Mesenchymal stem cell (in vitro differentiated cells and primary cell): ENCODE data around the gene SLC16A5.

ENCODE experiments used
- DNase-seq: peaks from one replicate; pipeline ENCODE4 v3.0.0-alpha.2; 2013
- H2AFZ ChIP-seq: one replicate; pipeline ENCODE4 v1.6.1; 2013; ENCODE audit warnings: low read depth, mild to moderate bottlenecking, control low read depth, inconsistent platforms, low read length, moderate library complexity
- H2AK5ac ChIP-seq: 2 replicates; pipeline ENCODE4 v1.6.1; 2013; ENCODE audit warnings: low read length, moderate library complexity, mild to moderate bottlenecking, inconsistent platforms; ENCODE audit not compliant: severe bottlenecking
- H2BK120ac ChIP-seq: one replicate; pipeline ENCODE4 v1.6.1; 2013; ENCODE audit warnings: low read depth, mild to moderate bottlenecking, inconsistent platforms, low read length, moderate library complexity
- H2BK12ac ChIP-seq, 2 experiments: one replicate each; pipeline ENCODE4 v1.6.1; 2013; ENCODE audit warnings: inconsistent platforms in 2 of 2, low read length in 2 of 2, mild to moderate bottlenecking in 2 of 2, moderate library complexity in 2 of 2, control low read depth in 1 of 2
- H2BK15ac ChIP-seq: one replicate; pipeline ENCODE4 v1.6.1; 2013; ENCODE audit warnings: mild to moderate bottlenecking, low read depth, inconsistent platforms; ENCODE audit not compliant: poor library complexity, severe bottlenecking
- H2BK5ac ChIP-seq: 2 replicates; pipeline ENCODE4 v1.6.1; 2013; ENCODE audit warnings: low read depth, mild to moderate bottlenecking, low read length, control low read depth, inconsistent platforms; ENCODE audit not compliant: poor library complexity, severe bottlenecking
- H3K14ac ChIP-seq, 2 experiments: one replicate each; pipeline ENCODE4 v1.6.1; 2013; ENCODE audit warnings: inconsistent platforms in 2 of 2, low read length in 2 of 2, control low read depth in 1 of 2, mild to moderate bottlenecking in 1 of 2, moderate library complexity in 1 of 2
- H3K18ac ChIP-seq, 2 experiments: one replicate each; pipeline ENCODE4 v1.6.1; 2013; ENCODE audit warnings: inconsistent platforms in 2 of 2, low read length in 2 of 2, control low read depth in 1 of 2, low read depth in 1 of 2, mild to moderate bottlenecking in 1 of 2
- H3K23ac ChIP-seq, 2 experiments: one replicate each; pipeline ENCODE4 v1.6.1; 2013; ENCODE audit warnings: inconsistent platforms in 2 of 2, low read length in 2 of 2, mild to moderate bottlenecking in 2 of 2, moderate library complexity in 2 of 2, control low read depth in 1 of 2
- H3K27ac ChIP-seq: 2 replicates; pipeline ENCODE4 v1.5.1; 2013; ENCODE audit warnings: mild to moderate bottlenecking, moderate library complexity, low read length, control low read depth, inconsistent platforms; ENCODE audit not compliant: poor library complexity, severe bottlenecking
- H3K27me3 ChIP-seq, 2 experiments: 2 replicates each; pipeline versions ENCODE4 v1.6.1 to v1.7.0; 2013; ENCODE audit warnings: low read length in 2 of 2, mild to moderate bottlenecking in 2 of 2, moderate library complexity in 2 of 2, control low read depth in 1 of 2, inconsistent platforms in 1 of 2; ENCODE audit not compliant: control insufficient read depth in 1 of 2, insufficient read depth in 1 of 2
- H3K36me3 ChIP-seq, 2 experiments: 2 replicates each; pipeline versions ENCODE4 v1.6.1 to v1.7.0; 2013; ENCODE audit warnings: low read length in 2 of 2, control low read depth in 1 of 2, inconsistent platforms in 1 of 2, low read depth in 1 of 2, mild to moderate bottlenecking in 1 of 2; ENCODE audit not compliant: insufficient read depth in 2 of 2, control insufficient read depth in 1 of 2
- H3K4ac ChIP-seq, 2 experiments: one replicate each; pipeline ENCODE4 v1.6.1; 2013; ENCODE audit warnings: inconsistent platforms in 2 of 2, low read length in 2 of 2, mild to moderate bottlenecking in 2 of 2, moderate library complexity in 2 of 2, control low read depth in 1 of 2, low read depth in 1 of 2
- H3K4me1 ChIP-seq: 2 replicates; pipeline ENCODE4 v1.6.1; 2013; ENCODE audit warnings: low read depth, low read length, control low read depth; ENCODE audit not compliant: control insufficient read depth, insufficient read depth
- H3K4me2 ChIP-seq: 2 replicates; pipeline ENCODE4 v1.6.1; 2013; ENCODE audit warnings: low read length, mild to moderate bottlenecking, inconsistent platforms; ENCODE audit not compliant: poor library complexity, severe bottlenecking
- H3K4me3 ChIP-seq, 2 experiments: 2 replicates each; pipeline versions ENCODE4 v1.5.1 to v1.7.0; 2013; ENCODE audit warnings: low read length in 2 of 2, mild to moderate bottlenecking in 2 of 2, control low read depth in 1 of 2, low read depth in 1 of 2; ENCODE audit not compliant: insufficient read depth in 1 of 2
- H3K79me1 ChIP-seq: replicated peaks from 2 replicates; pipeline ENCODE4 v1.6.1; 2013; ENCODE audit warnings: mild to moderate bottlenecking, control low read depth, low read length, inconsistent platforms; ENCODE audit not compliant: poor library complexity, severe bottlenecking
- H3K9ac ChIP-seq: 2 replicates; pipeline ENCODE4 v1.7.0; 2013; ENCODE audit warnings: mild to moderate bottlenecking, low read length, moderate library complexity
- H3K9me3 ChIP-seq: 2 replicates; pipeline ENCODE4 v1.7.0; 2013; ENCODE audit warnings: mild to moderate bottlenecking, low read length; ENCODE audit not compliant: control insufficient read depth
- H4K8ac ChIP-seq: one replicate; pipeline ENCODE4 v1.6.1; 2013; ENCODE audit warnings: inconsistent platforms, mild to moderate bottlenecking, low read length, moderate library complexity
- H4K91ac ChIP-seq: one replicate; pipeline ENCODE4 v1.6.1; 2013; ENCODE audit warnings: mild to moderate bottlenecking, low read length, inconsistent platforms
- WGBS: methylation state at CpG from one replicate; pipeline ENCODE4 v1.1.7; 2013; ENCODE audit warnings: mixed read lengths; 5-methylcytosine and 5-hydroxymethylcytosine counted together

Gene SLC16A5

DNA sequence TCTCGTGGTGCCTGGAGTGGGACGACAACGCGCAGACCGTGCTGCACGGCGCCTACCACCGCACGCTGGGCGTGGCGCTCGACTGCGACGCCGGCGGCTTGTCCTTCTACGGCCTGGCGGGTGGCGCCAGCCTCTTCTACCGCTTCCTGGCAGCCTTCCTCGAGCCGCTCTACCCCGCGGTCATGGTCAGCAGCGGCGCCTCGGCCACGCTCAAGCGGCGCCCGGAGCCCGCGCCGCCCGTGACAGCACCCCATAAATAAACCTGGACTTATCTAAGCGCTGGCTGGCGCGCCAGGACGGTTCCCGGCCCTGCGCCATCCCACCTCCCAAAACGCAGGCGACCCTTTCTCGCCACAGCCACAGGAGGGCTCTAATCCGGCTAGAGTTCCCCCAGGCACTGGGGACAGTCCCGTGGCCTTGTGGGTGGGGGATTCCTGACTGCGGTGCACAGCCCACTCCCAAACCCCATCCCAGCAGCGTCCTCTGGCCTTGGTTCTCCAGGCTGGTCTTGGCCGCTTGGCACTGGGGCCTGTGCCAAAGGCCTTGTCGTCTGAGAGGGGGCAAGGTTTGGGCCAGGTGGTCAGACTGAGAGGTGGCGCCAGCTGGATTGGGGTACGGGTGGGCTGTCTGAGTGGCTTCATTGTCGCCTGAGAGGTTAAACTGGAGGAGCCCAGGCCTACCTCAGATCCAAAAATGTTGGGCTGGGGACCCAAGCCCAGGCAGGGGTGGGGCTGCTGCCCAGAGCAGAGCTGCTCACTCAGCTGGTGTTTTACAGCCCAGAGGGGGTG lies 10.1 kb upstream of the SLC16A5 start:
- H3K14ac ChIP-seq = peak overlapping the region in 1 of 2 experiments; percentile 79
- WGBS = 96% methylated on average over 52 of the region's 53 CpGs

DNA sequence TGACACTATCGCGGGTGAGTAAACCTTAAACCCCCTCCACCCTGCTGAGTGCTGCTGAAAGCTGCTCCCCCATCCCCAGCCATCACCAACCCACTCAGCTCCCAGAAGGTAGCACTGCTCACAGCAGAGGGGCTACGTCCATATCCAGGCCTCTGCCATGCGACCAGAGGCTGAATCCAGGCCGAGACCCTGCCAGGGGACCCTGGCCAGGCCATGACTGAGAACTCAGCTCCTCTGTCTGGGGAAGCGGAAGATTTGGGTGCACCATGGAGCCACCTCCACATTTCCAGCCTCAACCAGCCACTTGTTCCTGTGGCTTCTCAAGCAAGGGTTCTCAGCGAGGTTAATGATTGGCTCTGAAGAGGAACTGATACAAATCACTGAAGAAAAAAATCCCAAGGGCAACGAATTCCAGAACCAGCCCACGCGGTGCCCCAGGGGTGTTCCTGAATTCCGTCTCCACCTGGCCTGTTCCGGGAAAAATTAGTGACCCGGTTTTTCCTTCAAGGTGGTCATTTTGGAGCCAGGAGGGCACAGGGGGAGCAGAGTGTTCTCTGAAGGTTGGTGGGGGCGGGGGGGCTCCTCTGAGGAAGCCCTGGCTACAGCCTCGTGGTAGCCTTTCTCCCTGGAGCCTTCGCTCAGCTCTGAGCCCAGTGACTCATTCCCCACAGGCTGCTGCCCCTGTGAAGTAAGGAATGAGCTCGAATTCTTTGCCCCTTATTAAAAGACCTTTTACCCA lies 9.3 kb upstream of the SLC16A5 start:
- peak overlapping the region; percentile 96 for H4K8ac ChIP-seq
- no peak overlapping the region for H3K4me3 ChIP-seq
- peak overlapping the region; percentile 99 for H3K27ac ChIP-seq
- H3K9me3 ChIP-seq = no peaks in the 10 kb centered on the region
- H2AK5ac ChIP-seq = peak overlapping the region; percentile 100
- peak overlapping the region; percentile 84 to 98 for H2BK12ac ChIP-seq
- 54% methylated on average over 17 of the region's 17 CpGs for WGBS
- peak overlapping the region; percentile 97 for H2BK5ac ChIP-seq
- peak overlapping the region; percentile 88 for H4K91ac ChIP-seq
- H2BK120ac ChIP-seq = peak overlapping the region; percentile 82
- peaks cover 0 to 2% of the 10 kb centered on the region in 2 experiments for H3K36me3 ChIP-seq
- peak; percentile 70 for DNase-seq
- peak overlapping the region; percentile 6 for H2AFZ ChIP-seq
- no peaks in the 10 kb centered on the region for H3K27me3 ChIP-seq
- peak overlapping the region in 1 of 2 experiments; percentile 16 for H3K23ac ChIP-seq
- peak overlapping the region; percentile 13 to 66 for H3K4ac ChIP-seq
- peaks cover 38% of the 10 kb centered on the region for H3K4me1 ChIP-seq
- H3K79me1 ChIP-seq = peaks cover 2% of the 10 kb centered on the region
- peak overlapping the region in 1 of 2 experiments; percentile 19 for H3K14ac ChIP-seq
- peak overlapping the region; percentile 78 to 84 for H3K18ac ChIP-seq
- H3K9ac ChIP-seq = peak overlapping the region; percentile 51
- peak overlapping the region; percentile 64 for H3K4me2 ChIP-seq
- H2BK15ac ChIP-seq = peak overlapping the region; percentile 8

More for the DNA sequence above, 10.1 kb upstream of the SLC16A5 start:
- Histone ChIP-seq H2BK120ac (peak overlapping the region; percentile 82), H2BK15ac (peak overlapping the region; percentile 75), H3K36me3 (peaks cover 0 to 2% of the 10 kb centered on the region in 2 experiments), H3K4me2 (peak overlapping the region; percentile 25), H3K4ac (peak overlapping the region; percentile 13 to 66), H3K4me1 (peaks cover 37% of the 10 kb centered on the region), H3K18ac (peak overlapping the region; percentile 67 to 78), H3K27me3 (no peaks in the 10 kb centered on the region), H4K8ac (peak overlapping the region; percentile 96), H2AFZ (no peak overlapping the region), H3K79me1 (peaks cover 2% of the 10 kb centered on the region), H2BK12ac (peak overlapping the region; percentile 51 to 98), H2BK5ac (peak overlapping the region; percentile 97), H3K4me3 (no peak overlapping the region), H3K23ac (no peak overlapping the region), H3K27ac (peak overlapping the region; percentile 99), H3K9me3 (no peaks in the 10 kb centered on the region), H2AK5ac (peak overlapping the region; percentile 100), H4K91ac (peak overlapping the region; percentile 88), H3K9ac (peak overlapping the region; percentile 51)
- no peak for DNase-seq

DNA sequence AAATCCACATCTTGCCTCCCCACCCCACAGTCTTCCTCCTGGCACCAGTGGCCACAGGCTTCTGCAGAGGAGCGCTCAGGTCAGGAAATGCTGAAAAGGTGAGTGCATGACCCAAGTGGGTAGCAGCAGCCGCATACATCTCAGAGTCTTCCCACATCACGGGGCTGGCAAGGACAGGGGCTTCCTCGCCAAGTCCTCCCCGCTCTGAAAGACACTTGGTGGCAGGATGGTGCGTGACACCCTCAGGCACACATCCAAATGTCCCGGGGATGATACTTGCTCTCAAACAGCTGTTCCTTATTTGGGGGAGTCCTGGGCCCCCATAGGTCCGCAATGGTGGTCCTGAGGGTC lies 8.8 kb upstream of the SLC16A5 start:
- H2BK120ac ChIP-seq = no peak overlapping the region
- peaks cover 2% of the 10 kb centered on the region for H3K79me1 ChIP-seq
- H4K8ac ChIP-seq = peak overlapping the region; percentile 16
- H3K9ac ChIP-seq = no peak overlapping the region
- peaks cover 42% of the 10 kb centered on the region for H3K4me1 ChIP-seq
- no peaks in the 10 kb centered on the region for H3K9me3 ChIP-seq
- H3K14ac ChIP-seq = peak overlapping the region in 1 of 2 experiments; percentile 84
- no peak overlapping the region for H2BK15ac ChIP-seq
- 69% methylated on average over 8 of the region's 8 CpGs for WGBS
- H2BK5ac ChIP-seq = peak overlapping the region; percentile 88
- no peak overlapping the region for H3K4me3 ChIP-seq
- H3K4me2 ChIP-seq = peak overlapping the region; percentile 30
- H3K18ac ChIP-seq = peak overlapping the region; percentile 78 to 84
- H3K4ac ChIP-seq = peak overlapping the region; percentile 15 to 29
- peak overlapping the region; percentile 30 for H4K91ac ChIP-seq
- no peaks in the 10 kb centered on the region for H3K27me3 ChIP-seq
- no peak for DNase-seq
- H2AK5ac ChIP-seq = peak overlapping the region; percentile 97
- peak overlapping the region; percentile 80 for H2BK12ac ChIP-seq
- H2AFZ ChIP-seq = peak overlapping the region; percentile 6
- H3K36me3 ChIP-seq = peaks cover 0 to 2% of the 10 kb centered on the region in 2 experiments
- peak overlapping the region in 1 of 2 experiments; percentile 16 for H3K23ac ChIP-seq
- peak overlapping the region; percentile 99 for H3K27ac ChIP-seq
